ENCODE measurements around the gene PEX10.

PEX10 gene

GRCh38 chr1:2374252-2375155 lies 37.9 kb downstream of the PEX10 start:
- DNase-seq = no peak

DNA sequence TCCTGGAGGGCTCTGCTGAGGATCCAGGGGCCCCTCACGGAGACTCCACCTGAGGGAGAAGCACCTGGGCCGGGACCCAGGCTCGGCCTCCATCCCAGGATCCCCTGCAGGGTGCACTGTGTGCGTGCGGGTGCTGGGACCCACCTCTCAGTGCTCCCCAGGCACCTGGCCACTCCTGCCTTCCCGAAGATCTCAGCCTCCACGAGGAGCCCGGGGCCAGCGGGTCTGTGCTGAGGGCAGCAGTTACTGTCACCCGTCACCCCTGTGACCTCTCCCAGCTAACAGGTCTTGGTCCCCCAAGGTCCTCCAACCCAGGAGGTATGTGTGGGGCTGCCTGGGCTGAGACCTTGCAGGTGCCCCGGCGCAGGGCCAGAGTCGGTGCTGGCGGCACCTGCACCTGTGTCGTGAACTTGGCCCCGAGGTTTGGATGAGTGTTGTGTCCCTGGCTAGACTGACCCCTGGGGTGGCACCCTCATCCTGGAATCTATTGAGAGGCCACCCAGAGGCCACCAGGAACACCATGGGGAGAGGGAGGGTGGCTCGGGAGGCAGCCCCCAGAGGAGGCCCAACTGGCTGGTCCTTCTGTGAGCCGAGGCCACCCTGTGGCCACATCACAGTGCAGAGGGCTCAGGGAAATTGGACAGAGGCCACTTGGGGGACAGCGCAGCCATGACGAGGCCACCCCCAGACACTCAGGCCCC lies 38.7 kb downstream of the PEX10 start:
- no peak for DNase-seq

DNA sequence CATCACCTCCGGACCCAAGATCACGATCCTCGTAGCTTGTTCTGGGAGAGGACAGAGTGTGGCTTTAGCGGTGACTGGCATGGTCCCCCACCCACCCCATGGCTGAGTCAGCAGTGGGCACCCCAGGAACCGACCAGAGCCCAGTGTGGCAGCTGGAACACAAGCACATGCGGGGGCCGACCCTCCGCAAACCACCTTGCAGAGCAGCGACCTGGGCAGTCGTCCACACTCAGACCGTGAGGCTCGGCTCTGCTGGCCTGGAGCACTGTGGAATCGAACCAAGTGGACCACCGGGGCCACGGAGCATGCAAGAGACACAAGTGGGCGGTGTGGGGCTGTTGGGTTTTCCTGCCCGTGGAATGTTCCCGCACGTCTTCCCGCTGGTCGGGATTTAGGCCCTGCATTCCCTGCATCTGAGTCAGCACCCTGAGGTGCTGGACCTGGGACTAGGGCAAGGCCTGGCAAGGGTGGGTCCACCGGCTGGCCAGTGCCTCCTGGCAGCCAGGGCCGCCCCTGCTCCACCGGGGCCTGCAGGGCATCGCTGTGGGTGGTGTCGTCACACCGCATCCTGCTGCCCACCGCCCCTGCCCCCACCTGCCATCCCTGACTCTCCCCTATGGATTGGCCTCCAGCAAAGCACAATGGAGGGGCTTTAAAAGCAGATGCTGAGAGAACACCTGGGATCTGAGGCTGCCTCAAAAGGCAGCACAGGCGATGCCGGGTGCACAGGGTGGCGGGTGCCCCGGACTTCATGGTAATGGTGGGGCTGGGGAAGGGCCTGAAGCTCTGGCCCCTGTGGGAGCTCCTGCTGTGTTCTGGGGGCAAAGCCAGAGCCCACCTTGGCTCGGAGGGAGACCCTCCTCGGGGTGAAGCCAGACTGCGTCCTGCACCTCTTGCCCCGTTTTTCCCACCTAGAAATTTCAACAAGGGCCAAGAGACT lies 39.5 kb downstream of the PEX10 start:
- no peak for DNase-seq

- peak in 1 of 2 donors; percentile 2 for DNase-seq
Observed at GRCh38 chr1:2368053-2368744, 44.2 kb downstream of the PEX10 start.

DNA sequence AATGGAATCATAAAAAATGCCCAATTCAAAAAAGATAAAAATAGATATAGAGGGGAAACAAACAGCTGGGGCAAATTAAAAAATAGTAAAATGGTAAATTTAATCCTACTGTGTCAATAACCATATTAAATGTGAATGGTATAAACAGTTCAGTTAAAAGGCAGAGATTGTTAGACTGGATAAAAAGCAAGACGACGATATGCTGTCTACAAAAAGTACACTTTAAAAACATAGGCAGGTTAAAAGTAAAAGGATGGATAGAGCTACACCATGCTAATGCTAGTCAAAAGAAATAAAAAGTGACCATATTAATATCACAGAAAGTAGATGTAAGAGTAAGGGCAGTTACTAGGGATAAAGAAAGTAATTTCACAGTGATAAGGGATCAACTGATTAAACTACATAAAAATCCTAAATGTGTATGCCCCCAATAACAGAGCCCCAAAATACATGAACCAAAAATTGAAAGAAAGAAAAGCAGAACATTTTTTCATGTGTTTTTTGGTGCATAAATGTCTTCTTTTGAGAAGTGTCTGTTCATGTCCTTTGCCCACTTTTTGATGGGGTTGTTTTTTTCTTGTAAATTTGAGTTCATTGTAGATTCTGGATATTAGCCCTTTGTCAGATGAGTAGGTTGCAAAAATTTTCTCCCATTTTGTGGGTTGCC lies 48.4 kb downstream of the PEX10 start:
- DNase-seq = no peak

DNA sequence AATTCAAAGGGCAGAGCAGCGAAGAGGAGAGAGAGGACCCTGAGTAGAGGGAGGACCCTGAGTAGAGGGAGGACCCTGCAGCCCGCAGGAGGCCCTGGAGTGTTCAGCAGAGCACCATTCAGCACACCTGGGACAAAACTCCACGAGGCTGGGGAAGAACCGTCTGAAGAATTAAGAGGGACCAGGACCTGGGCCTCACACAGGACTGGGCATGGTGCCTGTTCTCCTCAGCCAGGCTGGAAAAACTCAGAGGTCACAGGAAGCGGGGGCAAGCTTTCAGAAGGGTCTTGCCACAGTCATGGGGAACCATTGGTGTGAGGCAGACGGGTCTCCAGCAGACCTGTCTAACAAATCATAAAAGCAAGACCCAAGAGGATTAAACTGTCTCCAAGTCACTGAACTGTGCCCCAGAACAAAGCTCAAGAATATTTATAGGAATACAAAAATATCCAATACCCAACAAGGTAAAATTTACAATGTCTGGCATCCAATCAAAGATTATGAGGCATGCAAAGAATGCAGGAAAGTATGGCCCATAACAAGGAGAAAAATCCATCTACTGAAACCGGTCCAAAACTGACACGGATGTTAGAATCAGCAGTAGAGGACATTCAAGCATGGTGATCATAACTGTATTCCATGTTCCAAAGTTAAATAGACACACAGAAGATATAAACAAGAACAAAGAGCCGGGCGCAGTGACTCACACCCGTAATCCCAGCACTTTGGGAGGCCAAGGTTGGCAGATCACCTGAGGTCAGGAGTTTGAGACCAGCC lies 51.6 kb downstream of the PEX10 start:
- no peak for DNase-seq

- DNase-seq = no peak
Observed at GRCh38 chr1:2358651-2359640, 53.4 kb downstream of the PEX10 start.

DNA sequence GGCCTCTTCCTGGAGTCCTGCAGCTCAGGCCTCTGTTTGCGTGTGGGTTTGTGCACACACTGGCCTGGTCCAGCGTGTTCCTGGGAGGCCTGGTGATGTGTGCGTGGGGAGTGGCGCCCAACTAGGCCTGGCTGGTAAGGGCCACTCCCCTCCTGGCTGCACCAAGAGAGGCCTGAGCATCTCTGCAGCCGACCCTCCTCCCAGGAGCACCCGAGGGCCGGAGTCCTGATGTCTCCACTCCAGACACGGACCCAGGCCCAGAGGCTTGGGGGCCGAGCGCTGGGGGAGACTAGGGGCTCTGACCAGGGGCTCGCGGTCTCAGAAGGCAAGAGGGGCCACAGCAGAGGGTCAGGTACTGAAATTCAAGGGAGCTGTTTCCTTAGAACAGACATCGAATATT lies 54.3 kb downstream of the PEX10 start:
- no peak for DNase-seq

- DNase-seq = no peak
Observed at GRCh38 chr1:2356911-2357845, 55.2 kb downstream of the PEX10 start.

DNA sequence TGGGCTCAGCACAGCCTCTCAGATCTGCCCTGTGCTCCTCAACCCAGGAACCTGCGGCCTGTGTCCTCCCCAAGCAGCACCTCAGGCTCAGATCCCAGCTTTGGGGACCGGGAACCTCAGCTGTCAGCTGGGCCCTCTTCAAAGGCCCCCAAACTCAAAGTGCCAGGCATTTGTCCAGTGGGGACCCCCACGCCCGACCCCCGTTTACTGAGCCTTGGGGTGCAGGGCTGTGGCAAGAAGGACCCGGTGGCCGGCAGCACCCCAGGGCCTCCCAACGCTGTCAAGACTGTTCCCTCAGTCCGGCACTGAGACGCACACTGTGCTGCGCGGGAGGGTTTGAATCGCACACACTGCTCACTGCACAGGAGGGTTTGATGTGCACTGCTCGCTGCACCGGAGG lies 56.0 kb downstream of the PEX10 start:
- DNase-seq = no peak

DNA sequence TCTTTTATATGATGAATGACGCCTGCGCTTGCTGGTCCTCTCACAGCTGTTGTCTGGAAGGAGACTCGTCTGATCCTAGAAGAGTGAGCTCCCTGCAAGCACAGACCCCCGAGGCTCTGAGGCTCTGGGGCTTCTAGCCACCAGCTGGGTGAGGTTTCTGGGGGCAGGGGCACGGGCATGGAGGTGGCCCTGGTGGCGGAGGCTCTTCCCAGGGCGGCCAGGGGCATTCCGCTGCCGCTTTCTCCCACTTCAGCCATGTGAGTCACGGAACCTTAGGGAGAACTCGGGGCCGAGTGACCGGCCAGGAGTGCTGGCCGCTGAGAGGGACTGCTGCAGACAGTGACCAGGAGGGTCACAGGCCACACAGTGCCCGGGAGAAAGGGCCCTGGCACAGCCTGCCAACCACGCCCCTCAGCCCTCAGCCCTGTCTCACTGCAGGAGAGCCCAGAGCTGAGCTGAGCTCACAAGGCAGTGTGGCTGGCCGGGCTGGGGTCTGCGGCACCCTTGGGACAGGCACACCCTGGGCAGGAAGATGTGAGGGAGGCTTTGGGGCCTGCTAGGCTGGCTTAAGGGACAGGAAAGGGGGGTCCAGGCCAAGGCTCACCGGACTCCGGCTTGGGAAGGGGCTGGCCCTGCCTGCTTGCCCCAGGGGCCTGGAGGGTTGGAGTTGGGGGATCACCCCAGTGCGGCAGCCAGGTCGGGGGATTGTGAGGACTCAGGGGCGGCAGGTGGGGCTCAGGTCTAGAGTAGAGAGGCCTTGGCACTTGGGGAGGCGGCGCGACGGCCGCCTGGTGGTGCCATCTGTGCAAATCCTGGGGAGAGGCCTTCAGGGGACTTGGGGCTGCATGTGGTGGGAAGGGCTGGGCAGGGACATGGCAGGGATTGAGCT lies 56.7 kb downstream of the PEX10 start:
- no peak for DNase-seq

- DNase-seq = no peak
Observed at GRCh38 chr1:2354511-2355372, 57.6 kb downstream of the PEX10 start.
